ENCODE measurements around the gene SEPTIN7.
A peak's percentile ranks its signal among the peaks of the same experiment; 100 is the strongest.

The SEPTIN7 gene

GRCh38 chr7:35802649-35803048 lies 1.8 kb downstream of the SEPTIN7 start:
- ATAC-seq (replicated peaks) (no peak), DNase-seq (no peak)
- no peaks in the 10 kb centered on the region for H3K27me3 Mint-ChIP-seq
- H3K27ac Mint-ChIP-seq = peak overlapping the region; percentile 99
- no peaks in the 10 kb centered on the region for H3K9me3 Mint-ChIP-seq
- H3K4me1 Mint-ChIP-seq = peaks cover 29 to 56% of the 10 kb centered on the region in 2 donors
- peaks cover 27 to 41% of the 10 kb centered on the region in 2 donors for H3K36me3 Mint-ChIP-seq
- H3K4me3 Mint-ChIP-seq = peak overlapping the region; percentile 94 to 99

- Mint-ChIP-seq H3K36me3 (peaks cover 29 to 45% of the 10 kb centered on the region in 2 donors), H3K27me3 (no peaks in the 10 kb centered on the region), H3K4me1 (peaks cover 31 to 68% of the 10 kb centered on the region in 2 donors), H3K4me3 (peak overlapping the region; percentile 1 to 51), H3K9me3 (no peaks in the 10 kb centered on the region), H3K27ac (peak overlapping the region; percentile 25)
- DNase-seq = no peak
- no peak for ATAC-seq (replicated peaks)
Measured at GRCh38 chr7:35804231-35804970, 3.5 kb downstream of the SEPTIN7 start.

GRCh38 chr7:35805876-35806275 lies 5.0 kb downstream of the SEPTIN7 start:
- Mint-ChIP-seq H3K27ac (peak overlapping the region; percentile 81), H3K4me3 (peak overlapping the region; percentile 27 to 29), H3K27me3 (no peaks in the 10 kb centered on the region), H3K4me1 (peaks cover 33 to 75% of the 10 kb centered on the region in 2 donors), H3K9me3 (peaks cover 3 to 5% of the 10 kb centered on the region in 2 donors), H3K36me3 (peaks cover 39 to 56% of the 10 kb centered on the region in 2 donors)
- ATAC-seq (replicated peaks) = no peak
- no peak for DNase-seq

- Mint-ChIP-seq H3K27me3 (no peaks in the 10 kb centered on the region), H3K36me3 (peaks cover 47 to 74% of the 10 kb centered on the region in 2 donors), H3K4me3 (no peak overlapping the region), H3K4me1 (peaks cover 49 to 74% of the 10 kb centered on the region in 2 donors), H3K27ac (no peak overlapping the region), H3K9me3 (peaks cover 10 to 18% of the 10 kb centered on the region in 2 donors)
- DNase-seq (no peak), ATAC-seq (replicated peaks) (no peak)
Measured at GRCh38 chr7:35816514-35816913, 15.7 kb downstream of the SEPTIN7 start.

- peaks cover 49 to 67% of the 10 kb centered on the region in 2 donors for H3K4me1 Mint-ChIP-seq
- DNase-seq (no peak), ATAC-seq (replicated peaks) (no peak)
- no peak overlapping the region for H3K4me3 Mint-ChIP-seq
- no peak overlapping the region for H3K27ac Mint-ChIP-seq
- H3K36me3 Mint-ChIP-seq = peaks cover 47 to 74% of the 10 kb centered on the region in 2 donors
- no peaks in the 10 kb centered on the region for H3K27me3 Mint-ChIP-seq
- H3K9me3 Mint-ChIP-seq = peaks cover 10 to 18% of the 10 kb centered on the region in 2 donors
Measured at GRCh38 chr7:35817181-35817580, 16.3 kb downstream of the SEPTIN7 start.

- H3K9me3 Mint-ChIP-seq = peaks cover 10 to 18% of the 10 kb centered on the region in 2 donors
- H3K4me3 Mint-ChIP-seq = peak overlapping the region in 1 of 2 donors; percentile 30
- H3K4me1 Mint-ChIP-seq = peaks cover 49 to 63% of the 10 kb centered on the region in 2 donors
Measured at GRCh38 chr7:35817930-35818329, 17.1 kb downstream of the SEPTIN7 start.

GRCh38 chr7:35818513-35818912 lies 17.7 kb downstream of the SEPTIN7 start:
- ATAC-seq (replicated peaks) (peak; percentile 25 to 34), DNase-seq (no peak)
- Mint-ChIP-seq H3K27me3 (no peaks in the 10 kb centered on the region), H3K27ac (peak overlapping the region; percentile 52), H3K4me1 (peaks cover 47 to 57% of the 10 kb centered on the region in 2 donors), H3K4me3 (peak overlapping the region; percentile 18 to 30), H3K36me3 (peaks cover 49 to 77% of the 10 kb centered on the region in 2 donors), H3K9me3 (peaks cover 12 to 21% of the 10 kb centered on the region in 2 donors)

More at GRCh38 chr7:35817930-35818329, 17.1 kb downstream of the SEPTIN7 start:
- no peak for ATAC-seq (replicated peaks)
- Mint-ChIP-seq H3K36me3 (peaks cover 49 to 81% of the 10 kb centered on the region in 2 donors), H3K27ac (no peak overlapping the region), H3K27me3 (no peaks in the 10 kb centered on the region)
- DNase-seq = no peak

- H3K4me1 Mint-ChIP-seq = peaks cover 47 to 56% of the 10 kb centered on the region in 2 donors
- H3K4me3 Mint-ChIP-seq = no peak overlapping the region
- DNase-seq = no peak
- no peaks in the 10 kb centered on the region for H3K27me3 Mint-ChIP-seq
- H3K27ac Mint-ChIP-seq = peak overlapping the region; percentile 52
- H3K9me3 Mint-ChIP-seq = peaks cover 12 to 22% of the 10 kb centered on the region in 2 donors
- peaks cover 48 to 71% of the 10 kb centered on the region in 2 donors for H3K36me3 Mint-ChIP-seq
- ATAC-seq (replicated peaks) = no peak
Measured at GRCh38 chr7:35819310-35819709, 18.5 kb downstream of the SEPTIN7 start.

- H3K27me3 Mint-ChIP-seq = no peaks in the 10 kb centered on the region
- peaks cover 10 to 22% of the 10 kb centered on the region in 2 donors for H3K9me3 Mint-ChIP-seq
- peaks cover 43 to 52% of the 10 kb centered on the region in 2 donors for H3K4me1 Mint-ChIP-seq
- no peak for DNase-seq
- peaks cover 41 to 64% of the 10 kb centered on the region in 2 donors for H3K36me3 Mint-ChIP-seq
- H3K27ac Mint-ChIP-seq = peak overlapping the region; percentile 43
- H3K4me3 Mint-ChIP-seq = no peak overlapping the region
- ATAC-seq (replicated peaks) = no peak
Measured at GRCh38 chr7:35819954-35820703, 19.3 kb downstream of the SEPTIN7 start.

GRCh38 chr7:35820858-35821257 lies 20.0 kb downstream of the SEPTIN7 start:
- peaks cover 35 to 56% of the 10 kb centered on the region in 2 donors for H3K36me3 Mint-ChIP-seq
- H3K27me3 Mint-ChIP-seq = no peaks in the 10 kb centered on the region
- H3K27ac Mint-ChIP-seq = no peak overlapping the region
- ATAC-seq (replicated peaks) (no peak), DNase-seq (no peak)
- H3K4me1 Mint-ChIP-seq = peaks cover 38 to 45% of the 10 kb centered on the region in 2 donors
- H3K4me3 Mint-ChIP-seq = no peak overlapping the region
- peaks cover 10 to 22% of the 10 kb centered on the region in 2 donors for H3K9me3 Mint-ChIP-seq

- DNase-seq = no peak
- Mint-ChIP-seq H3K27me3 (no peaks in the 10 kb centered on the region), H3K27ac (peak overlapping the region; percentile 42), H3K4me3 (peak overlapping the region; percentile 3 to 17), H3K36me3 (peaks cover 22 to 40% of the 10 kb centered on the region in 2 donors), H3K9me3 (peaks cover 5 to 14% of the 10 kb centered on the region in 2 donors), H3K4me1 (peaks cover 26 to 27% of the 10 kb centered on the region in 2 donors)
- no peak for ATAC-seq (replicated peaks)
Measured at GRCh38 chr7:35823440-35823839, 22.6 kb downstream of the SEPTIN7 start.

GRCh38 chr7:35825974-35826373 lies 25.1 kb downstream of the SEPTIN7 start:
- Mint-ChIP-seq H3K4me1 (peaks cover 22 to 28% of the 10 kb centered on the region in 2 donors), H3K9me3 (peaks cover 2 to 7% of the 10 kb centered on the region in 2 donors), H3K4me3 (no peak overlapping the region), H3K27me3 (no peaks in the 10 kb centered on the region), H3K36me3 (peaks cover 9 to 34% of the 10 kb centered on the region in 2 donors), H3K27ac (no peak overlapping the region)
- ATAC-seq (replicated peaks) = no peak
- DNase-seq = no peak

GRCh38 chr7:35826751-35827150 lies 25.9 kb downstream of the SEPTIN7 start:
- no peak for DNase-seq
- Mint-ChIP-seq H3K27me3 (no peaks in the 10 kb centered on the region), H3K27ac (no peak overlapping the region), H3K4me1 (peaks cover 24 to 33% of the 10 kb centered on the region in 2 donors), H3K9me3 (peaks cover 2 to 7% of the 10 kb centered on the region in 2 donors), H3K36me3 (peaks cover 9 to 33% of the 10 kb centered on the region in 2 donors), H3K4me3 (no peak overlapping the region)
- no peak for ATAC-seq (replicated peaks)

GRCh38 chr7:35828817-35829216 lies 28.0 kb downstream of the SEPTIN7 start:
- Mint-ChIP-seq H3K36me3 (peaks cover 6 to 39% of the 10 kb centered on the region in 2 donors), H3K27ac (peak overlapping the region; percentile 62), H3K4me3 (no peak overlapping the region), H3K9me3 (peaks cover 0 to 4% of the 10 kb centered on the region in 2 donors), H3K4me1 (peaks cover 22 to 33% of the 10 kb centered on the region in 2 donors), H3K27me3 (no peaks in the 10 kb centered on the region)
- no peak for ATAC-seq (replicated peaks)
- no peak for DNase-seq

Measured in stimulated activated naive B cell treated with anti-CD40 and anti-IgM and Interleukin-4, amounts not matched to agents 10 μg/mL and 1 μg/mL and 100 μg/mL, for 72 hours (primary cell).